K562 (cell line): Measurements from ENCODE around the gene CCNY. TPM values are rescaled to one million over a fixed set of nuclear protein-coding genes. Genes with fewer than 3 reads are reported as not detected.

Source experiments
- ATAC-seq: fragments of 200-7000 bp; cut with Tn5 transposase; 3 replicates; pipeline ENCODE4 v1.9.1; 2020; ENCODE audit warnings: moderate library complexity
- BruUV-seq: library from RNA; stranded (reverse); fragments of 400-500 nt; replicated peaks from 2 replicates; lab custom pipeline; 2021; lab: Mats Ljungman, UMichigan
- CTCF ChIA-PET: fragments of 300-600 bp; formaldehyde crosslinking; extraction: SDS; loops from one replicate; lab custom pipeline; 2021; ENCODE audit warnings: low intra/inter-chr PET ratio; lab: Yijun Ruan, JAX
- POLR2A ChIA-PET: fragments of 300-600, 350-650 bp; sonication (Branson Sonifier 250); formaldehyde crosslinking; extraction: SDS; loops from one replicate; lab custom pipeline; 2021; ENCODE audit warnings: antibody characterized with exemption, inconsistent platforms; lab: Yijun Ruan, JAX
- DNase-seq, 4 experiments: peaks; one replicate each; pipeline versions ENCODE4 v3.0.0 to v3.0.0-alpha.2; 2011 to 2018; ENCODE audit warnings: low spot score in 3 of 4, mixed read lengths in 3 of 4; ENCODE audit errors: extremely low read depth in 1 of 4
- FAIRE-seq: peaks from 2 replicates; lab custom pipeline; 2011; peaks lifted over from hg19 to GRCh38; lab: Jason Lieb, UNC
- H2AFZ ChIP-seq: 2 replicates; pipeline ENCODE4 v1.6.0; 2011; ENCODE audit warnings: low read depth, low read length, control low read depth, inconsistent platforms
- H3K27ac ChIP-seq: fragments of 200-600 bp; 3 replicates; pipeline ENCODE4 v1.8.0; 2011; ENCODE audit warnings: low read depth, mild to moderate bottlenecking, control low read depth, inconsistent platforms, low read length, moderate library complexity, mixed read lengths; ENCODE audit errors: extremely low read depth
- H3K27me3 ChIP-seq, 2 experiments: fragments of 300-600 bp in 1 of 2; 2 replicates in 1 of 2; 3 replicates in 1 of 2; pipeline versions ENCODE4 v1.6.0 to v1.8.0; 2011; ENCODE audit warnings: inconsistent platforms in 2 of 2, low read length in 2 of 2, mild to moderate bottlenecking in 1 of 2, mixed read lengths in 1 of 2, moderate library complexity in 1 of 2; ENCODE audit not compliant: control insufficient read depth in 2 of 2, insufficient read depth in 2 of 2
- H3K36me3 ChIP-seq: fragments of 300-600 bp; 3 replicates; pipeline ENCODE4 v1.8.0; 2011; ENCODE audit warnings: mild to moderate bottlenecking, low read length, inconsistent platforms; ENCODE audit not compliant: control insufficient read depth, insufficient read depth
- H3K4me1 ChIP-seq, 2 experiments: fragments of 200-600 bp in 1 of 2; replicated peaks in 1 of 2; 2 replicates in 1 of 2; 3 replicates in 1 of 2; pipeline versions ENCODE4 v1.5.1 to v1.8.0; 2011; ENCODE audit warnings: inconsistent platforms in 2 of 2, low read length in 2 of 2, mild to moderate bottlenecking in 1 of 2, mixed read lengths in 1 of 2, moderate library complexity in 1 of 2; ENCODE audit not compliant: control insufficient read depth in 2 of 2, insufficient read depth in 2 of 2
- H3K4me2 ChIP-seq: 2 replicates; pipeline ENCODE4 v1.6.1; 2011; ENCODE audit warnings: low read length, control low read depth, inconsistent platforms, mixed read lengths; ENCODE audit not compliant: insufficient read depth
- H3K4me3 ChIP-seq: fragments of 200-600 bp; sonication (generic), shearing (Covaris generic); 2 replicates; pipeline ENCODE4 v1.5.1; 2016; ENCODE audit warnings: control low read depth, inconsistent platforms
- H3K79me2 ChIP-seq: fragments of 200-600 bp; 3 replicates; pipeline ENCODE4 v1.8.0; 2011; ENCODE audit warnings: low read length, inconsistent platforms; ENCODE audit not compliant: control insufficient read depth, insufficient read depth
- H3K9ac ChIP-seq, 2 experiments: 2 replicates each; pipeline versions ENCODE4 v1.6.0 to v1.6.1; 2011; ENCODE audit warnings: low read depth in 2 of 2, low read length in 2 of 2, control low read depth in 1 of 2, inconsistent platforms in 1 of 2, mild to moderate bottlenecking in 1 of 2, mixed read lengths in 1 of 2; ENCODE audit not compliant: insufficient read depth in 1 of 2
- H3K9me1 ChIP-seq: one replicate; pipeline ENCODE4 v1.6.0; 2011; ENCODE audit warnings: inconsistent platforms, mild to moderate bottlenecking, low read length, moderate library complexity; ENCODE audit not compliant: control insufficient read depth, insufficient read depth
- H3K9me3 ChIP-seq: replicated peaks from 2 replicates; pipeline ENCODE4 v1.5.1; 2011; ENCODE audit warnings: low read depth, low read length, inconsistent platforms; ENCODE audit not compliant: control insufficient read depth, insufficient read depth
- H4K20me1 ChIP-seq: replicated peaks from 2 replicates; pipeline ENCODE4 v1.6.1; 2011; ENCODE audit warnings: low read length, inconsistent platforms, mixed read lengths; ENCODE audit not compliant: control insufficient read depth, insufficient read depth
- CGGBP1 ChIP-seq: fragments of 250-450 bp; sonication (Bioruptor Pico); IDR thresholded peaks from 2 replicates; pipeline ENCODE4 v1.9.0; 2021; ENCODE audit warnings: mild to moderate bottlenecking
- ELF2 ChIP-seq: fragments of 250-450 bp; sonication (Bioruptor Pico); IDR thresholded peaks from 2 replicates; pipeline ENCODE4 v1.5.0; 2021; ENCODE audit warnings: mild to moderate bottlenecking
- HMG20A ChIP-seq: fragments of 450-650 bp; formaldehyde crosslinking; conservative IDR thresholded peaks from 2 replicates; pipeline ENCODE4 v1.4.0; 2020; ENCODE audit warnings: mild to moderate bottlenecking, mixed read lengths
- KLF16 ChIP-seq: IDR thresholded peaks from 2 replicates; pipeline ENCODE4 v1.6.1; 2016; ENCODE audit warnings: antibody characterized with exemption
- MLLT1 ChIP-seq, 2 experiments: fragments of 450-650 bp; IDR thresholded peaks; 2 replicates each; pipeline ENCODE4 v1.6.1; 2016
- NR4A1 ChIP-seq, 2 experiments: fragments of 250-450 bp in 1 of 2; fragments of 450-650 bp in 1 of 2; sonication (Bioruptor Pico) in 1 of 2; IDR thresholded peaks; 2 replicates each; pipeline versions ENCODE4 v1.4.0 to v1.6.1; 2016 to 2020; ENCODE audit warnings: mild to moderate bottlenecking in 2 of 2, missing compliant biosample characterization in 1 of 2, missing genetic modification characterization in 1 of 2, moderate library complexity in 1 of 2
- PHF20 ChIP-seq: fragments of 450-650 bp; IDR thresholded peaks from 2 replicates; pipeline ENCODE4 v1.6.1; 2018; ENCODE audit not compliant: partially characterized antibody
- RAD21 ChIP-seq, 2 experiments: fragments of 250-450 bp in 1 of 2; fragments of 450-650 bp in 1 of 2; sonication (Bioruptor Pico) in 1 of 2; formaldehyde crosslinking in 1 of 2; IDR thresholded peaks in 1 of 2; conservative IDR thresholded peaks in 1 of 2; 2 replicates each; pipeline versions ENCODE4 v1.4.0 to v1.8.0; 2020 to 2022; ENCODE audit warnings: mild to moderate bottlenecking in 2 of 2, moderate library complexity in 1 of 2
- SIN3B ChIP-seq: fragments of 450-650 bp; IDR thresholded peaks from 2 replicates; pipeline ENCODE4 v1.6.1; 2017; ENCODE audit warnings: low read depth, mild to moderate bottlenecking, moderate library complexity
- TCF15 ChIP-seq: fragments of 250-450 bp; sonication (Bioruptor Pico); IDR thresholded peaks from 2 replicates; pipeline ENCODE4 v1.8.0; 2022; ENCODE audit warnings: moderate library complexity, mild to moderate bottlenecking, inconsistent platforms
- ZFPM2 ChIP-seq: fragments of 250-450 bp; sonication (Bioruptor Pico); IDR thresholded peaks from 2 replicates; pipeline ENCODE4 v1.5.1; 2022; ENCODE audit warnings: mild to moderate bottlenecking
- ZKSCAN8 ChIP-seq: fragments of 200-800 bp; sonication (Bioruptor generic); IDR thresholded peaks from 2 replicates; pipeline ENCODE4 v1.6.1; 2016; ENCODE audit warnings: missing genetic modification characterization, missing compliant biosample characterization
- ZNF76 ChIP-seq: fragments of 250-450 bp; sonication (Bioruptor Pico); IDR thresholded peaks from 2 replicates; pipeline ENCODE4 v1.4.0; 2020; ENCODE audit warnings: mild to moderate bottlenecking, moderate library complexity, borderline replicate concordance
- ZNF830 ChIP-seq: fragments of 250-450 bp; sonication (Bioruptor Pico); IDR thresholded peaks from 2 replicates; pipeline ENCODE4 v1.5.0; 2021; ENCODE audit warnings: mild to moderate bottlenecking
- WGBS: fragments of 100-300 bp; shearing (Covaris generic); methylation state at CpG from one replicate; pipeline ENCODE4 v1.1.6; 2016; ENCODE audit warnings: low coverage, mixed read lengths; ENCODE audit not compliant: insufficient coverage; ENCODE audit errors: missing lambda C conversion rate; 5-methylcytosine and 5-hydroxymethylcytosine counted together
- in situ Hi-C: fragments of 300-500 bp; cut with MboI; formaldehyde crosslinking; loops from 4 replicates; pipeline ENCODE4 v1.15.0; 2018; ENCODE audit warnings: inconsistent platforms, mixed read lengths
- intact Hi-C: fragments of 100-400 bp; cut with micrococcal nuclease; formaldehyde crosslinking; loops from 2 replicates; pipeline ENCODE4 v1.14.2; 2022
- polyA plus RNA-seq, 8 experiments: library from polyadenylated mRNA; depleted of rRNA in 4 of 8; stranded (reverse) in 5 of 8; unstranded in 3 of 8; fragments of >200 nt; fragmentation: Nextera tagmentation in 2 of 8; fragmentation: Illumina TruSeq in 1 of 8; extraction: Ambion mirVana in 2 of 8; extraction: Trizol in 1 of 8; gene quantifications; 2 replicates each; pipeline versions ENCODE4 v1.2.1 to v1.2.3, GENCODE V29; 2011 to 2014; ENCODE audit warnings: inconsistent platforms in 1 of 8, missing spikeins in 1 of 8
- total RNA-seq, 7 experiments: library from RNA; depleted of rRNA in 6 of 7; stranded (reverse); fragments of >200 nt in 6 of 7; fragmentation: Illumina TruSeq in 2 of 7; extraction: Trizol in 2 of 7; gene quantifications; 2 replicates each; pipeline versions ENCODE4 v1.2.1 to v1.2.3, GENCODE V29; 2011 to 2021; ENCODE audit warnings: low replicate concordance in 1 of 7

Gene CCNY
- total and polyA plus RNA-seq, 9 of the 15 experiments (the other 6 are each of a cell fraction or from before 2014, with no cell fraction given), result 8.4 to 109 (median 38.6) TPM

GRCh38 chr10:35452171-35452570 lies 115.9 kb downstream of the CCNY start:
- no peaks in the 10 kb centered on the region for H3K9me3 ChIP-seq
- no peak for ATAC-seq
- intact Hi-C loops (loop anchor here (5.0 kb wide), 1 partner anchor 60 kb away; no protein-coding TSS in a partner anchor), in situ Hi-C loops (no loop called here)
- peak overlapping the region; percentile 65; the same call in 1 of the 3 replicates for H3K27ac ChIP-seq
- H3K4me1 ChIP-seq, result peaks cover 32 to 58% of the 10 kb centered on the region in 2 experiments
- peaks cover 6% of the 10 kb centered on the region for H3K9me1 ChIP-seq
- BruUV-seq, result no TSS peak
- TF ChIP-seq MLLT1 (IDR thresholded peaks at IDR 0.05), result no peak
- TF ChIP-seq ELF2 (CRISPR knock-in tag), result no peak
- no peak for TF ChIP-seq TCF15 (CRISPR knock-in tag)
- no peak for TF ChIP-seq ZFPM2
- TF ChIP-seq SIN3B, result no peak
- TF ChIP-seq KLF16, result no peak
- no peak for TF ChIP-seq CGGBP1
- TF ChIP-seq ZKSCAN8 (CRISPR knock-in tag), result no peak
- TF ChIP-seq ZNF76 (CRISPR knock-in tag), result no peak
- TF ChIP-seq NR4A1 (CRISPR knock-in tag; IDR thresholded peaks at IDR 0.05), result no peak
- TF ChIP-seq NR4A1 (tag; IDR thresholded peaks at IDR 0.05), result no peak
- no peak for TF ChIP-seq PHF20
- TF ChIP-seq ZNF830 (CRISPR knock-in tag), result no peak
- no peak for TF ChIP-seq RAD21 (CRISPR knock-in tag; conservative IDR thresholded peaks at IDR 0.05 in 1 of 2, IDR thresholded peaks at IDR 0.05 in 1 of 2)
- TF ChIP-seq HMG20A, result no peak
- H3K36me3 ChIP-seq, result no peaks in the 10 kb centered on the region; the same call in 2 of the 3 replicates
- ChIA-PET CTCF (no interaction called here), POLR2A (no interaction called here)
- WGBS, result 25% methylated on average over 1 of the region's 1 CpG
- H3K4me2 ChIP-seq, result no peak overlapping the region
- no peak for DNase-seq
- no peak overlapping the region for H3K9ac ChIP-seq
- no peaks in the 10 kb centered on the region for H3K27me3 ChIP-seq
- H4K20me1 ChIP-seq, result peaks cover 35% of the 10 kb centered on the region
- no peak overlapping the region for H3K4me3 ChIP-seq
- H2AFZ ChIP-seq, result no peak overlapping the region
- peaks cover 98% of the 10 kb centered on the region for H3K79me2 ChIP-seq
- no peak for FAIRE-seq
